ENCODE results near the gene DMTF1. TPM values are rescaled to one million over a fixed set of nuclear protein-coding genes. Genes with fewer than 3 reads are reported as not detected.
A peak's percentile ranks its signal among the peaks of the same experiment; 100 is the strongest.
"Not testable (repeated sequence)": the region's sequence is repeated elsewhere in the genome, so short reads cannot be mapped to it uniquely, and the experiment has no call there.

DMTF1 gene
- total RNA-seq, 1 donor from 2014 or later, result 14.8 TPM

- no peak for DNase-seq (ENCODE audit: low spot score)
- no peak for ATAC-seq
Observed at GRCh38 chr7:87192784-87193487, 40.7 kb downstream of the DMTF1 start.

GRCh38 chr7:87193912-87194311, 41.7 kb downstream of the DMTF1 start:
- DNase-seq (ENCODE audit: low spot score) (no peak), ATAC-seq (no peak)

- DNase-seq (ENCODE audit: low spot score), result no peak
- ATAC-seq, result no peak
Observed at GRCh38 chr7:87199241-87199640, 47.0 kb downstream of the DMTF1 start.

GRCh38 chr7:87199700-87200450, 47.6 kb downstream of the DMTF1 start:
- ATAC-seq (no peak), DNase-seq (ENCODE audit: low spot score) (no peak)

- DNase-seq (ENCODE audit: low spot score), result no peak
- no peak for ATAC-seq
Observed at GRCh38 chr7:87202208-87202607, 50.0 kb downstream of the DMTF1 start.

GRCh38 chr7:87202705-87203104, 50.5 kb downstream of the DMTF1 start:
- DNase-seq (ENCODE audit: low spot score) (no peak), ATAC-seq (no peak)

GRCh38 chr7:87203929-87204328, 51.7 kb downstream of the DMTF1 start:
- DNase-seq (ENCODE audit: low spot score); ATAC-seq: not testable (repeated sequence)

GRCh38 chr7:87204933-87205332, 52.7 kb downstream of the DMTF1 start:
- DNase-seq (ENCODE audit: low spot score), result no peak
- no peak for ATAC-seq

GRCh38 chr7:87205701-87206100, 53.4 kb downstream of the DMTF1 start:
- not testable (repeated sequence) for ATAC-seq; DNase-seq (ENCODE audit: low spot score)

- ATAC-seq (no peak), DNase-seq (ENCODE audit: low spot score) (no peak)
Observed at GRCh38 chr7:87206361-87206760, 54.1 kb downstream of the DMTF1 start.

- DNase-seq (ENCODE audit: low spot score) (no peak), ATAC-seq (no peak)
Observed at GRCh38 chr7:87209295-87209924, 57.2 kb downstream of the DMTF1 start.

- DNase-seq (ENCODE audit: low spot score), result no peak
- ATAC-seq, result no peak
Observed at GRCh38 chr7:87210506-87210905, 58.3 kb downstream of the DMTF1 start.

GRCh38 chr7:87212498-87212897, 60.2 kb downstream of the DMTF1 start:
- no peak for ATAC-seq
- no peak for DNase-seq (ENCODE audit: low spot score)

- DNase-seq (ENCODE audit: low spot score) (no peak), ATAC-seq (no peak)
Observed at GRCh38 chr7:87213252-87213651, 61.0 kb downstream of the DMTF1 start.

- DNase-seq (ENCODE audit: low spot score) (no peak), ATAC-seq (no peak)
Observed at GRCh38 chr7:87213811-87214210, 61.6 kb downstream of the DMTF1 start.

- no peak for DNase-seq (ENCODE audit: low spot score)
- no peak for ATAC-seq
Observed at GRCh38 chr7:87215046-87215445, 62.8 kb downstream of the DMTF1 start.

- ATAC-seq (no peak), DNase-seq (ENCODE audit: low spot score) (no peak)
Observed at GRCh38 chr7:87216701-87217508, 64.7 kb downstream of the DMTF1 start.

- DNase-seq (ENCODE audit: low spot score) (no peak), ATAC-seq (no peak)
Observed at GRCh38 chr7:87217983-87218653, 65.9 kb downstream of the DMTF1 start.

GRCh38 chr7:87218796-87219544, 66.7 kb downstream of the DMTF1 start:
- DNase-seq (ENCODE audit: low spot score) (peak; percentile 59), ATAC-seq (peak; percentile 53)

GRCh38 chr7:87219545-87220025, 67.3 kb downstream of the DMTF1 start, which contains the start of gene TMEM243:
Gene TMEM243, minus strand, starts transcription at chr7:87219732. Its CDS starts 229 bp downstream, at chr7:87219503.
- peak; percentile 78 for ATAC-seq
- peak; percentile 68 for DNase-seq (ENCODE audit: low spot score)

Measured in left lobe of liver (tissue), 2 donors.